Measurements from ENCODE around the gene SCUBE1.

DNA sequence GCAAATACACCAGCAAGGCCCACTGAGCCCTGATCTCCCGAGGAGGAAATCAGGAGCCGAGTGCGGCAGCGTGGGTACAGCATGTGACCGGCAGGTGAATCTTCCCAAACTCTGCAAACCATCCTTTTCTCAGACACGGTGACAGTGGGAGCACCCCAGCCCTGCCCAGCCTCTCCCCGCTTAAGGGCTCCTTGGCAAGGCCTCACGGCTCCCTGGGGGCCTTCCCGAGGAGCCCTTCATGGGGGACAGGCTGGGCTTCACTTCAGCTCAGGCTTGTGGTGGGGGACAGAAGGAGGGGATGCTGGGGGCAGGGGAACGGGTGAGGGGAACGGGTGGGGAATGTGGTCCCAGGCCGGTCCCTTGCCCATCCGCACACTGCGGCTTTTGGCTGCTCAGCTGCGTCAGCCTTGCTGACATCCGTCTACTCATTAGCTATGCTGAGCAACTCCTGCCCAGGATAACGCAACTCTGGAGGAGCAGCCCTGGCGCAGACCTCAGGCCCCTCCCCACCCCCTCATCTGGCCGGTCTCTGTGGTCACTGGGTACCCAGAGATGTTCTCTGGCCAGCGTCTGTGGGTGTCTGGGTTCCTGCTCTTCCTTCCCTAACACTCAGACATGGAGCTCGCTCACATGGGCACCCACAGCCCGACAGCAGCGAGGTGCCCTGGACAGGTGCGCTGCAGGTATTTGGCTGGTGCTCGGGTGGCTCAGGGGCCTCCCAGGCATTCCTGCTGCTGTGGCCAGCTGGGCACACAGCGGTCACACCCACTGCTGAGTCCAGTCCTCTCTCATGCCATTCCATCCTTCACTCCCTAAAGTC, 134.3 kb downstream of the SCUBE1 start:
- TF ChIP-seq, protein P1, sequence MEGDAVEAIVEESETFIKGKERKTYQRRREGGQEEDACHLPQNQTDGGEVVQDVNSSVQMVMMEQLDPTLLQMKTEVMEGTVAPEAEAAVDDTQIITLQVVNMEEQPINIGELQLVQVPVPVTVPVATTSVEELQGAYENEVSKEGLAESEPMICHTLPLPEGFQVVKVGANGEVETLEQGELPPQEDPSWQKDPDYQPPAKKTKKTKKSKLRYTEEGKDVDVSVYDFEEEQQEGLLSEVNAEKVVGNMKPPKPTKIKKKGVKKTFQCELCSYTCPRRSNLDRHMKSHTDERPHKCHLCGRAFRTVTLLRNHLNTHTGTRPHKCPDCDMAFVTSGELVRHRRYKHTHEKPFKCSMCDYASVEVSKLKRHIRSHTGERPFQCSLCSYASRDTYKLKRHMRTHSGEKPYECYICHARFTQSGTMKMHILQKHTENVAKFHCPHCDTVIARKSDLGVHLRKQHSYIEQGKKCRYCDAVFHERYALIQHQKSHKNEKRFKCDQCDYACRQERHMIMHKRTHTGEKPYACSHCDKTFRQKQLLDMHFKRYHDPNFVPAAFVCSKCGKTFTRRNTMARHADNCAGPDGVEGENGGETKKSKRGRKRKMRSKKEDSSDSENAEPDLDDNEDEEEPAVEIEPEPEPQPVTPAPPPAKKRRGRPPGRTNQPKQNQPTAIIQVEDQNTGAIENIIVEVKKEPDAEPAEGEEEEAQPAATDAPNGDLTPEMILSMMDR (conservative IDR thresholded peaks at IDR 0.05), result no peak
- no peak for TF ChIP-seq EZH2 (IDR thresholded peaks at IDR 0.05; ENCODE audit: low read depth)

All from PC-9 (cell line).